ENCODE data around the gene CRYAA.

DNA sequence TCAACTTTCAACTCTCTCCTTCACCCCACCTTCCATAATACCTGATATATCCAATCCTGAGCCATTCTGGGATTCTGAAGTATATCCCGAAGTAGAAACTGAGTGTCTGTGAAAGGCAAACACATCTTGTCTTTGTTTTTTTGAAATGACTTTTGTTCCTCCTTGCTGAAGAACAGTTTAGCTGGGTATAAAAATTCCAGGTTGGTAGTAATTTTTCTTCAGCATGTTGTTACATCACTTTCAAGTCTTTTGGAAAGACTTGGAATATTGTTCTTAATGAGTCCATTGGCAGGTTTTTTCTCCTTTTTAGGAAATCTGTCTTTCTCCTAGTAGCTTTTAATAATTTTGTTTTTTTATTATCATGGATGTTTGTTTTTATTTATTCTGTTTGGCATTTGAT is 32.7 kb downstream of the CRYAA start:
- TF ChIP-seq, protein P1, sequence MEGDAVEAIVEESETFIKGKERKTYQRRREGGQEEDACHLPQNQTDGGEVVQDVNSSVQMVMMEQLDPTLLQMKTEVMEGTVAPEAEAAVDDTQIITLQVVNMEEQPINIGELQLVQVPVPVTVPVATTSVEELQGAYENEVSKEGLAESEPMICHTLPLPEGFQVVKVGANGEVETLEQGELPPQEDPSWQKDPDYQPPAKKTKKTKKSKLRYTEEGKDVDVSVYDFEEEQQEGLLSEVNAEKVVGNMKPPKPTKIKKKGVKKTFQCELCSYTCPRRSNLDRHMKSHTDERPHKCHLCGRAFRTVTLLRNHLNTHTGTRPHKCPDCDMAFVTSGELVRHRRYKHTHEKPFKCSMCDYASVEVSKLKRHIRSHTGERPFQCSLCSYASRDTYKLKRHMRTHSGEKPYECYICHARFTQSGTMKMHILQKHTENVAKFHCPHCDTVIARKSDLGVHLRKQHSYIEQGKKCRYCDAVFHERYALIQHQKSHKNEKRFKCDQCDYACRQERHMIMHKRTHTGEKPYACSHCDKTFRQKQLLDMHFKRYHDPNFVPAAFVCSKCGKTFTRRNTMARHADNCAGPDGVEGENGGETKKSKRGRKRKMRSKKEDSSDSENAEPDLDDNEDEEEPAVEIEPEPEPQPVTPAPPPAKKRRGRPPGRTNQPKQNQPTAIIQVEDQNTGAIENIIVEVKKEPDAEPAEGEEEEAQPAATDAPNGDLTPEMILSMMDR (IDR thresholded peaks at IDR 0.05; ENCODE audit: poor library complexity, severe bottlenecking), result no peak
- no peak for TF ChIP-seq EZH2 (IDR thresholded peaks at IDR 0.05; ENCODE audit: borderline replicate concordance, insufficient read depth, low read length, poor library complexity, severe bottlenecking)
- no peak for TF ChIP-seq EP300 (conservative IDR thresholded peaks at IDR 0.05; ENCODE audit: poor library complexity, severe bottlenecking)
- no peak for TF ChIP-seq TAF1 (IDR thresholded peaks at IDR 0.05; ENCODE audit: low read depth)
- no peak for TF ChIP-seq POLR2AphosphoS5 (IDR thresholded peaks at IDR 0.05)
- no peak for TF ChIP-seq RAD21 (conservative IDR thresholded peaks at IDR 0.05)
- TF ChIP-seq, protein P2, sequence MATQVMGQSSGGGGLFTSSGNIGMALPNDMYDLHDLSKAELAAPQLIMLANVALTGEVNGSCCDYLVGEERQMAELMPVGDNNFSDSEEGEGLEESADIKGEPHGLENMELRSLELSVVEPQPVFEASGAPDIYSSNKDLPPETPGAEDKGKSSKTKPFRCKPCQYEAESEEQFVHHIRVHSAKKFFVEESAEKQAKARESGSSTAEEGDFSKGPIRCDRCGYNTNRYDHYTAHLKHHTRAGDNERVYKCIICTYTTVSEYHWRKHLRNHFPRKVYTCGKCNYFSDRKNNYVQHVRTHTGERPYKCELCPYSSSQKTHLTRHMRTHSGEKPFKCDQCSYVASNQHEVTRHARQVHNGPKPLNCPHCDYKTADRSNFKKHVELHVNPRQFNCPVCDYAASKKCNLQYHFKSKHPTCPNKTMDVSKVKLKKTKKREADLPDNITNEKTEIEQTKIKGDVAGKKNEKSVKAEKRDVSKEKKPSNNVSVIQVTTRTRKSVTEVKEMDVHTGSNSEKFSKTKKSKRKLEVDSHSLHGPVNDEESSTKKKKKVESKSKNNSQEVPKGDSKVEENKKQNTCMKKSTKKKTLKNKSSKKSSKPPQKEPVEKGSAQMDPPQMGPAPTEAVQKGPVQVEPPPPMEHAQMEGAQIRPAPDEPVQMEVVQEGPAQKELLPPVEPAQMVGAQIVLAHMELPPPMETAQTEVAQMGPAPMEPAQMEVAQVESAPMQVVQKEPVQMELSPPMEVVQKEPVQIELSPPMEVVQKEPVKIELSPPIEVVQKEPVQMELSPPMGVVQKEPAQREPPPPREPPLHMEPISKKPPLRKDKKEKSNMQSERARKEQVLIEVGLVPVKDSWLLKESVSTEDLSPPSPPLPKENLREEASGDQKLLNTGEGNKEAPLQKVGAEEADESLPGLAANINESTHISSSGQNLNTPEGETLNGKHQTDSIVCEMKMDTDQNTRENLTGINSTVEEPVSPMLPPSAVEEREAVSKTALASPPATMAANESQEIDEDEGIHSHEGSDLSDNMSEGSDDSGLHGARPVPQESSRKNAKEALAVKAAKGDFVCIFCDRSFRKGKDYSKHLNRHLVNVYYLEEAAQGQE (IDR thresholded peaks at IDR 0.05; ENCODE audit: borderline replicate concordance), result no peak
- no peak for TF ChIP-seq SMC3 (conservative IDR thresholded peaks at IDR 0.05; ENCODE audit: poor library complexity)
- no peak for TF ChIP-seq MXI1 (conservative IDR thresholded peaks at IDR 0.05; ENCODE audit: poor library complexity, severe bottlenecking)

Data from neural cell (in vitro differentiated cells).